GM18907 (cell line): ENCODE results near the gene SAXO2.
"Not testable (repeated sequence)": the region's sequence is repeated elsewhere in the genome, so short reads cannot be mapped to it uniquely, and the experiment has no call there.

Source experiments
- ATAC-seq: cut with Tn5 transposase; IDR thresholded peaks from one replicate; pipeline ENCODE4 v1.9.1; 2021; ENCODE audit warnings: mild to moderate bottlenecking, moderate library complexity; ENCODE audit not compliant: unreplicated experiment

The SAXO2 gene

GRCh38 chr15:82313446-82313845, 50.8 kb downstream of the SAXO2 start:
- no peak for ATAC-seq

- not testable (repeated sequence) for ATAC-seq
These were observed 51.5 kb downstream of the SAXO2 start for GRCh38 chr15:82313951-82314768.

GRCh38 chr15:82314769-82315518, 52.3 kb downstream of the SAXO2 start:
- no peak for ATAC-seq

GRCh38 chr15:82315519-82316246, 53.1 kb downstream of the SAXO2 start:
- no peak for ATAC-seq

- ATAC-seq = not testable (repeated sequence)
These were observed 53.9 kb downstream of the SAXO2 start for GRCh38 chr15:82316247-82317090.

GRCh38 chr15:82317091-82317489, 54.5 kb downstream of the SAXO2 start:
- ATAC-seq = no peak

GRCh38 chr15:82317516-82317915, 54.9 kb downstream of the SAXO2 start:
- not testable (repeated sequence) for ATAC-seq

GRCh38 chr15:82318281-82318680, 55.7 kb downstream of the SAXO2 start:
- ATAC-seq = not testable (repeated sequence)

- not testable (repeated sequence) for ATAC-seq
These were observed 57.1 kb downstream of the SAXO2 start for GRCh38 chr15:82319522-82320278.

- not testable (repeated sequence) for ATAC-seq
These were observed 58.2 kb downstream of the SAXO2 start for GRCh38 chr15:82320861-82321260.

GRCh38 chr15:82322488-82322887, 59.9 kb downstream of the SAXO2 start:
- ATAC-seq = not testable (repeated sequence)

- ATAC-seq = not testable (repeated sequence)
These were observed 62.2 kb downstream of the SAXO2 start for GRCh38 chr15:82324831-82325230.

GRCh38 chr15:82325646-82326045, 63.0 kb downstream of the SAXO2 start:
- ATAC-seq = not testable (repeated sequence)

- not testable (repeated sequence) for ATAC-seq
These were observed 64.3 kb downstream of the SAXO2 start for GRCh38 chr15:82326896-82327295.

- ATAC-seq = not testable (repeated sequence)
These were observed 64.8 kb downstream of the SAXO2 start for GRCh38 chr15:82327372-82327771.

GRCh38 chr15:82329039-82329438, 66.4 kb downstream of the SAXO2 start:
- not testable (repeated sequence) for ATAC-seq

- not testable (repeated sequence) for ATAC-seq
These were observed 68.3 kb downstream of the SAXO2 start for GRCh38 chr15:82330921-82331320.

- ATAC-seq = peak; percentile 77
These were observed 69.1 kb downstream of the SAXO2 start for GRCh38 chr15:82331576-82332304.
